ENCODE data around the gene FARP2.
A peak's percentile ranks its signal among the peaks of the same experiment; 100 is the strongest.
"Not testable (repeated sequence)": the region's sequence is repeated elsewhere in the genome, so short reads cannot be mapped to it uniquely, and the experiment has no call there.

The FARP2 gene

DNA sequence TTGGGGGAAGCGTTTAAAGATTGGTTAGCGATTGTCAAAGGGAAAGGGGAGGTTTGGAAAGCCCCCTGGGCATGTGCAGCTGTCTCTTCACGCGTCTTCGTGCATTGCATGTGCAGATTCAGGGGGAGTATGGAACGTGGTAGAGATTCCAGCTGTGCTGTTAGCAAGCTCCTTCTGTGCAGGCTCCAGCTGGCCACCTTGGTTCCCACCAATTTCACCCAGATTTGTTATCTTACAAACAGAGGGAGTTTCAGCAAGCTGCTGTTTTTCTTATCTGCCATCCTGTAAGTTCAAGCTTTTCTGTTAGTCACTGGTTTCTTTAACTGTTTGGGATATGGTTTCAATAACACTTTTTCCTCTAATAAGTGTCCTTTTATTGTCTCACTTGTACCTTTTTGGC lies 30.4 kb downstream of the FARP2 start:
- no peak for TF ChIP-seq CTCF (conservative IDR thresholded peaks at IDR 0.05; ENCODE audit: control insufficient read depth, insufficient read depth, low read depth, low read length)
- no peak overlapping the region for H3K4me3 ChIP-seq (ENCODE audit: control insufficient read depth, low read depth, low read length)
- no peak for DNase-seq (ENCODE audit: low read depth)

- no peak for TF ChIP-seq CTCF (conservative IDR thresholded peaks at IDR 0.05; ENCODE audit: control insufficient read depth, insufficient read depth, low read depth, low read length)
- DNase-seq (ENCODE audit: low read depth), result peak; percentile 8
- H3K4me3 ChIP-seq (ENCODE audit: control insufficient read depth, low read depth, low read length), result no peak overlapping the region
These were observed 33.6 kb downstream of the FARP2 start for GRCh38 chr2:241389697-241390096.

GRCh38 chr2:241390301-241391206 lies 34.5 kb downstream of the FARP2 start:
- no peak for DNase-seq (ENCODE audit: low read depth)

GRCh38 chr2:241391892-241392665 lies 36.0 kb downstream of the FARP2 start:
- peak; percentile 41 for DNase-seq (ENCODE audit: low read depth)
- H3K4me3 ChIP-seq (ENCODE audit: control insufficient read depth, low read depth, low read length), result no peak overlapping the region
- peak; percentile 40 for TF ChIP-seq CTCF (conservative IDR thresholded peaks at IDR 0.05; ENCODE audit: control insufficient read depth, insufficient read depth, low read depth, low read length)

More at GRCh38 chr2:241390301-241391206, 34.5 kb downstream of the FARP2 start:
- TF ChIP-seq CTCF (conservative IDR thresholded peaks at IDR 0.05; ENCODE audit: control insufficient read depth, insufficient read depth, low read depth, low read length), result no peak
- no peak overlapping the region for H3K4me3 ChIP-seq (ENCODE audit: control insufficient read depth, low read depth, low read length)

DNA sequence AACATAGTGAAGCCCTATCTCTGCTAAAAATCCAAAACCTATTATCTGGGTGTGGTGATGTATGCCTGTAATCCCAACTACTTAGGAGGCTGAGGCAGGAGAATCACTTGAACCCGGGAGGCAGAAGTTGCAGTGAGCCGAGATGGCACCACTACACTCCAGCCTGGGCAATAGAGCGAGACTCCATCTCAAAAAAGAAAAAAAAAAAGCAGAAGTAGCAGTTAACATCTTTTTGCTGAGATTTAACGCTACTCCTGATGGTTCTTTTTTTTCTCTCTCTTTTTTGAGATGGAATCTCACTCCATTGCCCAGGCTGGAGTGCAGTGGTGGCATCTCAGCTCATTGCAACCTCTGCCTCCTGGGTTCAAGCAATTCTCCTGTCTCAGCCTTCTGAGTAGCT lies 36.7 kb downstream of the FARP2 start:
- H3K4me3 ChIP-seq (ENCODE audit: control insufficient read depth, low read depth, low read length); DNase-seq (ENCODE audit: low read depth): not testable (repeated sequence)

DNA sequence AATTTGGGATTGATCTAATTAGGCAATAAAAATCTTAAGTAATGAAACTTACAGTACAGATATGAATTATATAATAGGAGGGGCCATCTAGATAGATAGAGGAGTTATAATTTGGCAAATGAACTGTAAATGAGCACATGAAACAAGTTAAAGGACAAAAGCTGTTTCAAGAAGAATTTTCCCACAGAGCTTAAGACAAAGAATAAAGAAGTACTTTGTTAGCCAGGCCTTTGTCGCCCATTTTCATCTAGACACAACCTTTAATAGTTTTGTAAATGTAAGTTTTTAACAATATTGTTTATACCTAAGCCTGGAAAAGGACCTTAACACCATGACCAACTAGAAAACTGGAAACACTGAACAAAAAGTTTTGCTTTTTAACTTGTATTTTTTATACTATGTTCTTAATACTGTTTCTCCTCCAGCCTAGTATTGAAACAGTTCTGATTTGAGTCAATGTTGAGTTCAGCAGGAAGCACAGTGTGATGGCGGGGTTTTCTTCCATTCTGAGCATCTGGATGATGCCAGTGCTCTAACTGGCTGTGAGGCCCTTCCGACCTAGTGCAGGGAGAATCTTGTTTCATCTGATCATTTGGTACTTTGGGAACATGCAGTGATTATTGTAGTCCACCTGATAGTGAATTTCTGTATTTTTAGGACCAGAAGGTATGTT lies 37.6 kb downstream of the FARP2 start:
- DNase-seq (ENCODE audit: low read depth), result no peak
- no peak overlapping the region for H3K4me3 ChIP-seq (ENCODE audit: control insufficient read depth, low read depth, low read length)
- no peak for TF ChIP-seq CTCF (conservative IDR thresholded peaks at IDR 0.05; ENCODE audit: control insufficient read depth, insufficient read depth, low read depth, low read length)

DNA sequence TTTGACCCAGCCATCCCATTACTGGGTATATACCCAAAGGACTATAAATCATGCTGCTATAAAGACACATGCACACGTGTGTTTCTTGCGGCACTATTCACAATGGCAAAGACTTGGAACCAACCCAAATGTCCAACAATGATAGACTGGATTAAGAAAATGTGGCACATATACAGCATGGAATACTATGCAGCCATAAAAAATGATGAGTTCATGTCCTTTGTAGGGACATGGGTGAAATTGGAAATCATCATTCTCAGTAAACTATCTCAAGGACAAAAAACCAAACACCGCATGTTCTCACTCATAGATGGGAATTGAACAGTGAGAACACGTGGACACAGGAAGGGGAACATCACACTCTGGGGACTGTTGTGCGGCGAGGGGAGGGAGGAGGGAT lies 40.7 kb downstream of the FARP2 start:
- not testable (repeated sequence) for DNase-seq (ENCODE audit: low read depth); H3K4me3 ChIP-seq (ENCODE audit: control insufficient read depth, low read depth, low read length)

Measured in fibroblast of mammary gland (primary cell).